Fibroblast of skin of back (primary cell): ENCODE data around the gene FUT8.
"Not testable (repeated sequence)": the region's sequence is repeated elsewhere in the genome, so short reads cannot be mapped to it uniquely, and the experiment has no call there.

Source experiments
- DNase-seq: peaks from one replicate; pipeline ENCODE4 v3.0.0-alpha.2; 2013

FUT8 gene

DNA sequence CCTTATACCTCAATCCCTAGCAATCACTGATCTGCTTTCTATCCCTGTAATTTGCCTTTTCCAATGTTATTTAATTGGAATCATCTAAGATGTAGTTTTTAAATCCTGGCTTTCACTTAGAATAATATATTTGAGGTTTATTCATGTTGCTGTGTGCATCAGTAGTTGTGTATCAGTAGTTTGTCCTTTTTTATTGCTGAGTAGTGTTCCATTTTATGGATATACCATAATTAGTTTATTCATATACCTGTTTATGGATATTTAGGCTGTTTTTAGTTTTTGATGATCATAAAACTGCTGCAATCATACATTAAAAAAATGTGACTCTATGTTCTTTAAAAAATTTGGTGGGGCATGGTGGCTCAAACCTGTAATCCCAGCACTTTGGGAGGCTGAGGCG, 43.7 kb downstream of the FUT8 start:
- no peak for DNase-seq

DNA sequence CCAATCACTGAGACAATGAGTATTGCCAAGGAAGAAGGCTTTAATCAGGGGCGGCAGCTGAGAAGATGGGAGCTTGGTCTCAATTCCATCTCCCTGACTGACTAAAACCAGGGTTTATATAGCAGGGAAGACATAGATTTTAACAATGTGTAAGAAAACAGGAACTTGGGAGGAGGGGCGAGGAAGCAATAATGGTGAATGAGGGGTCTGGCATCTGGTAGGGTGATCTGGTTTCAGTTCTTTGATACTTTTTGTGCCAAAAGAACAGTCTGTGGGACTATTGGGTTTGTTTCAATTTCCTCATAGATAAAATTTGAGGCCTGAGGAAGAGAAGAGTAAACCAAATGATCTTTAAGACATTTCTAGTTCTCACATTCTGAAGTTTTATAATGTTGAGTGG, 49.2 kb downstream of the FUT8 start:
- DNase-seq = peak; percentile 5

DNA sequence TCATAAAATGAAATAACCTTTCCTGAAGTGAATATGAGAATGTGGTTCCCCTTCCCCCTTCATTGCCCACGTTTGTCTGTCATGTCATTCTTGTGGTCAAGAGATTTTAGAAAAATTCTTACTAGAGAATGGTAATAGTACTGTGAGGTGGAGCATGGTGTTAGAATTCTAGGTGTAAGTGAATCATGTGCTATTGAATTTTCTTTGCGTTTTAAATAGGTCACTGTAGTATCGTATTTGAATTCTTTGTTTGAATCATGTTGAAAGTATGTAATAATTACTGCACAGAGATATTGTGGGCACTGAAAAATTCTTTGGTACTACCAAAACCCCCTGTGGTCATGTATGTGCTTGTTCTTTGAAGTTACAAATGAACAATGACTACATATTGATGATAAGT, 49.9 kb downstream of the FUT8 start:
- peak; percentile 78 for DNase-seq

DNA sequence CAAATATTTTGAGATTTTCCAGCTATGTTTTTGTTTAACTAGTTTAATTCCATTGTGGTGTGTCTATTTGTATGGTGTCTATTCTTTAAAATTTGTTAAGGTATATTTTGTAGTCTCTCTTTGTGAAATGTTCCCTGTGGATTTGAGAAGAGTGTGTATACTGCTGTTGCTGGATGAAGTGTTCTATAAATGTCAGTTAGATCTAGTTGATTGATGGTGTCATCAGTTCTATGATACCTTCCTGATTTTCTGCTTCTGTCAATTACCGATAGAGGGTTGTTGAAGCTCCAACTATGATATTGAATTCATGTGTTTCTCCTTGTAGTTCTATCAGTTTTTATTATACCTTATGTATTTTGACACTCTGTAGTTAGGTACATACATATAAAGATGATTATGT, 53.1 kb downstream of the FUT8 start:
- no peak for DNase-seq

DNA sequence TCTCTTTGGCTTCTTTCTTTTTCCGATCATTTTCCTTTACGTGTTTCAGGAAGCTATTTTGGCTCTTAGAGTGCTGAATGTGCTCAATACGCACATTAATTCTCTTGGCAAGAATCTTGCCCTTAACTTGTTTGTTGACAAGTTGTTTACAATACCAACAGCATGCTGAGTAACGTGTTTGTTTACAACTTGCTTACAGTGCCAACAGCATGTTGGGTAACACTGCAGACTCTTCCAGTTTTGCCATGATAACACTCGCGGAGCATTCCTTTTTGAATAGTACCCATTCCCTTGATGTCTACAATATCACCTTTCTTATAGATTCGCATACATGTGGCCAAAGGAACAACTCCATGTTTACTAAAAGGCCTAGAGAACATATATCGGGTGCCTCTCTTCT, 55.4 kb downstream of the FUT8 start:
- not testable (repeated sequence) for DNase-seq

DNA sequence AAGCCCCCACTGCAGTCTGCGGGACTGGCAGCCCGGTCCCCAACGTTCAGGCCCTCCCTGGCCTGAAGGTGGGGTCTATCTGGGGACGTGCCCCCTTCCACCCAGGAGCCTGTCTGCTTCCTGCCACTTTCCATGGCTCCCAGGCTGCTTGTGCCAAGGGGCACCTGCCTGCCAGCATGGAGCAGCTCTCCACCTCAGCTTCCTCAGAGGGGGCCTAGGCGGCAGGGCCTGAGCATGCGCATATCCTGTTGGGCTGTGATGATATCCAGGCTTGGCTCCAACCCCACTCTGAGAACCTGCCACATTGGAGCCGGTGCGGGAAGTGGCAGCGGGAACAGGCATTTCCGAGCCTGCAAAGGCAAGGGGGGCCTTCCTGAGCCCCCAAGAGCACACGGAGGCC, 57.4 kb downstream of the FUT8 start:
- DNase-seq = no peak

DNA sequence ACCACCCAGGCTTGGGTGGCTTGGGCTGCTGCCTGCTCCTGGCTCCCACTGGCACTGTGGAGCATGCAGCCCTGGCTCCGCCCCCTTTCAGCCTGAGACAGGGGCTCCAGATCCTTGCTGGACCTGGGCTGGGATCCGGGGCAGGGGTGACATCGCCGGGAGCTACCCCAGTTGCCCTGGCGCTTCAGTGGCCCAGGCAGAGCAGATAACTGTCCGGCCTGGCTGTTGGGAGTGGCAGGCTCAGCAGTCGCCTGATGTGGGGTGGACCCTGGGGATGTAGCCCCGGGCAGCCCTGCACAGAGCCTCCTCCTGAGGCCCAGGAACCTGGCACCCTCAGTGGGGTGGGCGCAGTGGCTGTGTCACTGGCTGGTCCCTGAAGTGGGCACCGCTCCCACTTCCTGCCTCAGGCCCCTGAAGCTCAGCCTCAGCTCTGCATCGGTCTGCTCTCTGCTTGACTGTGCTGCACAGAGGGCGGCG, 57.9 kb downstream of the FUT8 start:
- no peak for DNase-seq

DNA sequence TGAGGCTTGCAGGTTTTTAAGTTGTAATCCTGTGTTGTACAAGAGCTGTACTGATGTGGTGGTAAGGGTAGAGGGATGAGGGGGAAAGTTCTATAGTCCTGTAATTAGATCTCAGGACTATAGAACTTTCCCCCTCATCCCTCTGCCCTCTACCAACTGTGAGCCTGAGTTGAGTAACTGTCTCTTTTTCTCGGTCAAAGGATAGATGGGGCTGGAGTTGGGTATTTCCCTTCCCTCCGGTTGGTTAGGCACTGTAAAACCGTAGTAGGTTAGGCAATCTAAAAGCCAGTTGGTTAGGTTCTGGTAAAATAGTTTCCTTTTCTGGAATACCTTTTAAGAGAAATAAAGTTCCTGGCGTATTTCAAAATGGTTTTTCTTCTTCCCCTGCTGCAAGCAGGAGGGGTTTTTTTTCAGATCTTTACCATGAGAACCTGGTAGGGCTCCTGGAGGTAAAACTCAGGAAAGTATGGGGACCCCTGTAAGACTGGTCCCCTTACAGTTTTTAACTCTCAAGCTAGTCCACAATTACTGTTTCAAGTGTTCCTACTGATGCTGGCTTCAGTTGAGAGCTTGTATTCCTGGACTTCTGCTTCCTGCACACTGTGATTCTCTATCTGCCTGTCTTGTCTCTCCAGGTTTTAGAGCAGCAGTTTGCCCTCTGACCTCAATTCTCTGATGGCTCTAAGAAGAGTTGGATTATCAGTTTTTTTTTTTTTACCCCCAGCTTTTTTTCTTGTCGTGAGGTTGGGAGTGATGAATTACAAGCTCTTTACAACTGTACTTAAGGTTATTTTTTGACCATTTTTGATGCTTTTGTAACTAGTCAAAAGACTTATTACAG, 58.7 kb downstream of the FUT8 start:
- DNase-seq = no peak

DNA sequence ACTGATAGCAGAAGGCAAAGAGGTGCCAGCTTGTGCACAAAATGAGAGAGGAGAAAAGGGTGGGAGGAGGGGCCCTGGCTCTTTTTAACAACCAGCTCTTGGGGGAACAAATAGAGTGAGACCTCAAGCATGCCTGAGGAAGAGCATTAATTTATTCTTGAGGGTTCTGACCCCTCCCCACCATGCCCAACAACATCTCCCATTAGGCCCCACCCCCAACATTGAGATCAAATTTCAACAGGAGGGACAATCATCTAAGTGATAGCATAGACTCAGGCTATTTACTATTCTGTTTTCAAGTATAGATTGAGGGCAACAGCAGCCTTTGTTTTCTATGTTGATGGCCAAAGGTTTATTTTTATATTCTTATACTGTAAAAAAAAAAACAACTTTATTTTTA, 59.7 kb downstream of the FUT8 start:
- no peak for DNase-seq

DNA sequence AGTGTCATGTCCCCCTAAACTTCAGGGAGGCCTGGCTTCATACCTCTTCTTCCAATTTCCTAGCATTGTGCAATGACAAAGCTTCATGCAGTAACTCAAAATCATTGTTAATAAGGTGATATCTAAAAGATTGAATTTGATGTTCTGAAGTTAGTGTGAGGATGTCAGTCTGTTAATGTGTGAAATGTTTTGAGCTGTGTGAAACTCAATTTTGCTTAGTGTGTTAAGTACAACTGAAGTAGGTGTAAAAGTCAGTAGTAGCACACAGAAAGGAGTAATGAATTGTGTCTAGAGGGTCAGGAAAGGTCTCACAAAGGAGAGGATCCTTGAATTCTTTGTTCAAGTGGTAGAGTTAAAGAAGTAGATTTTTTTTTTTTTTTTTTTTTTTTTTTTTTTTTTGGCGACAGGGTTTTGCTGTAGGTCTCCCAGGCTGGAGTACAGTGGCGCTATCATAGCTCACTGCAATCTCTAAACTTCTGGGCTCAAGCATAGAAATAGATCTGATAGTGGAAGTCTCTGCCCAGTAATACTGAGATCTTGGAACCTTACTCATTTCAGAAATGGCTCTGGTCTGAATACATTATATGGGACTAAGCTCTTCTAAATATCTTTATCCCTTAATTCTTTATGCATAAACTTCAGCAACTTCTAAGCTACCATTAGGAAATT, 63.9 kb downstream of the FUT8 start:
- DNase-seq = no peak

DNA sequence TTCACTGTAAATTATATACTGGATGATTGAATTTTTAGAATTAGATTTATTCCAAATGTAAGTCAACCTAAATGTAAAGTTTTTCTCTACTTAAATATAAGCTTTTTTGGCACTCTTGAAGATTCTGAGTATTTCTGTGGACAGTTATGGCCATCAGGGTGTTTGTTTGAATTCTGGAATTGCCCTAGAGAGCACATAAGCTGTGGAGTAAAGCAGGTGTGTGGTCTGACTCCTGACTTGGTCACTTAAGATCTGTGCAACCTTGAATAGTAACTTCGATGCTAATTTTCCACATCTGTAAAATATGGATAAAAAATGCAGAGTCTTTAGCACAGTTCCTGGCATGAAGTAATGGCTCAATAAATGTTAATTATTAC, 64.4 kb downstream of the FUT8 start:
- no peak for DNase-seq

DNA sequence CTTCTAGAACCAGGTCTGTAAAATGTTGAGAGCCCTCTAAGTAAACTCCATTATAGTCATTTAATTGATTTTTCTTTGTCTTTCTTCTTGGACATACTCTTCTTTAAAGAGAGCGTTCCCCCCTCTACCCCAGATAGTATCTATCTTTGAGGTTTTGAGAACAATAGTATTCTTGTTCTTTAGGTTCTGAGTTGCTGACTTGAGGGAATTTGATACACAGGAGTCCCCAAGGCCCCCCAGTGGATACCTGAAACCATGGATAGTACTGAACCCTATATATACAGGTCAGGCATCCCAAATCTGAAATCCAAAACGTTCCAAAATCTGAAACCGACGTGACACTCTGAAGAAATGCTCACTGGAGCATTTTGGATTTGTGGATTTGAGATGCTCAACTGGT, 65.5 kb downstream of the FUT8 start:
- DNase-seq = no peak

DNA sequence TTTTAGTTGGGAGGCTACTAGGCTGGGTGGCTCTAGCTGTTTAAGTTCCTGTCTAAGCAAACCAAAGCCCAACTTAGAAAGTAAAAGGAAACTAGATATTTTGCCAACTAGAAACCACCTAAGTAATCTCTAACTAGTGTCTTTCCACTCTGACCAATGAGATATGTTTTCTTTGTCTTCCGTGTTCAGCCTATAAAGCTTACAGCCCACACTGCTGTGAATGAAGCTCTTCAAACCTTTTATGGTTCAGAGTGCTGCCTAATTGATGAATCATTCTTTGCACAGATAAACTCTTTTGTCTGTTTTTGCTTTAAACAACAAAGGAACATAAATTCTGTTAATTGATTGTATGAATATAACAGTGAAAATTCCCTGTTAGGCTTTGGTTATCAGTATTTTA, 66.1 kb downstream of the FUT8 start:
- DNase-seq = peak; percentile 62

DNA sequence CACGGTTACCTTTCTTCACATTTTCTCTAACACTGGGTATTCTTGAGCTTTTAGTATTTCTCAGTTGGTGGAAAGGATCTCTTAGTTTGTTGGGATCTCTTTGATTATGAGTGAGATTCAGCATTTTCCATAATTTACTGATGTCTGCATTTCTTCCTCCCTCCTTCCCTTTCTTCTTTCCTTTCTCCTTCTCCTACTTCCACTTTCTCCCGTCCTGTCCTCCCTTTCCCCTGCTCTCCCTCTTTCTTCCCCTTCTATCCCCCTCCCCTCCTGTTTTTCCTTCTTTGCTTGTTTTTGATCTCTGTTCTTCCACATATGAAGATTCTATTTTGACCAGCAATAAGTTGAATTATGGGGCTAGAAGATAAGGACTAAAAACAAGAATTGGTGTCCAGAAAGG, 66.9 kb downstream of the FUT8 start:
- DNase-seq = no peak

DNA sequence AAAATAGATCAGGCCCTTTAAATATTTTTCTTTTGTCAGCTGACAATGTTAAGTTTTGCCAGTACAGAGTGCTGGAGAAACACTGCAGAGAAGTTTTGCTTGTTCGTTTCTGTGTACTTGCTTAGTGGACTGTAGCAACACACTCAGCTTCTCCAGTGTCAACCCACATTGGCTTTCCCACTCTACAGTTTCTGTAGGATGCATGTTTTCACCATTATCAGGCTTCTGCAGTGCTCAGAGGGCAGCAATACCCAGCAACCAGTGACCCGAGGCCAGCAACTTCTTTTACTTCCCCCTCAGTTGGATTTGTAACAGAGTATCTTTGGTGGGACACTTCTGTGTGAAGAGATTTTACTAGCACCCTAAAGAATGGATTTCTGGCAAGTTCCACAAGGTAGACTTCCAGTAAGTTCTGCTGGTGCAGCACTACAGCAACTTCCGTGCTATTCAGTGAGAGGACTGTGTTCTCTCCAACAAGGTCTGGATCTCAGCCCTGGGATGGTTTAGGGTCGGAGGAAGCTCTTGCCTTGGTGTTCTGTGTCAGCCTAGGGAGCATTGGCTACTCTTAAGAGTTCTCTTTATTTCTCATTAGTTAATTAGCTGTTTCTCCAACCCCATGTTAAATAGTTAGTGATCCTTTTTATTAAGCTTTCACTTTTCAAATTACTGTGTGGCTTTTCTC, 70.4 kb downstream of the FUT8 start:
- no peak for DNase-seq

DNA sequence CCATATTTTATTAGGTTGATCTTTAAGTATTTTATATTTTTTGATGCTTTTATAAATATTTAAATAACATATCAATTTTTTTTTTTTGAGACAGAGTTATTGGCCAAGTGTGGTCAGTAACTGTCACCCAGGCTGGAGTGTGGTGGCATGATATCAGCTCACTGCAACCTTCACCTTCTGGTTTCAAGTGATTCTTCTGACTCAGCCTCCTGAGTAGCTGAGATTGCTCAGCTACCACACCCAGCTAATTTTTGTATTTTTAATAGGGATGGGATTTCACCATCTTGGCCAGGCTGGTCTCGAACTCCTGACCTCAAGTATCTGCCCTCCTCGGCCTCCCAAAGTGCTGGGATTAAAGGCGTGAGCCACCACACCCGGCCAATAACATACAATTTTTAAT, 71.1 kb downstream of the FUT8 start:
- no peak for DNase-seq

DNA sequence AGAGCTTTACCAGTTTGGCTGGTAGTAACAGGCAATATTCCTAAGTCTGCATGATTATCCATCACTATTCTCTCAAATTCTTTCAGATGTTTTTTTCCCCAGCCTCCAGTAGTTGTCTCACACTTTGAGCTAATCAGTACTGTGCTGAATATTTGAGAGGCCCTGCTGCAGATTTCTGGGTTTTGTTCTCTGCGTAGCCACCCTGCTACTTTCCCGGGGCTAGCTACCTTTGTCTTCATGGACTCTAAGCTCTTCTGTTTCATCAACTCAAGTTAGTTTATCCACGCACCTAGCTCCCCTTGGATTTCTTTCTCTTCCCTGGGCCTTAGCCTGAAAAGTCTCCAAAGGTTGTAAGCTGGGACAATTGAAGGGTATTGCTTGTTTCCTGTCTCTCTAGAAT, 73.0 kb downstream of the FUT8 start:
- no peak for DNase-seq

DNA sequence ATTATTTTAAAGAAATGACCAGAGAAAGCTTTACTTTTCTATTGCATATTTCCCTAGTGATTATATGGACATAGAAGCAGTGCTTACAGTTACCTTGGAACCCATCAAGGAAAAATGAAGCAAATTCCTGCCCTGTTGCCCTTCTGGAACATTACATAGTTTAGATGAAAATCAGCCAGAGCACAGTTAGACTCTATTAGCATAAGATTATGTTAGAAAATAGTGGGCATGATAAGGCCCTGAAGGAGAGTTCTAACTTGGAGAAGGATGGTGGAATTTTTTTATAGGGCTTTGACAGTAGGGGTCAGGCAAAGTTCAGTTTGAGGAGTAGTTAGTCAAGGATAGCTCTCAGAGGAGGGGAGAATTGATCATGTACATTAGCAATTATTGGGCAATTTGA, 74.3 kb downstream of the FUT8 start:
- peak; percentile 5 for DNase-seq

DNA sequence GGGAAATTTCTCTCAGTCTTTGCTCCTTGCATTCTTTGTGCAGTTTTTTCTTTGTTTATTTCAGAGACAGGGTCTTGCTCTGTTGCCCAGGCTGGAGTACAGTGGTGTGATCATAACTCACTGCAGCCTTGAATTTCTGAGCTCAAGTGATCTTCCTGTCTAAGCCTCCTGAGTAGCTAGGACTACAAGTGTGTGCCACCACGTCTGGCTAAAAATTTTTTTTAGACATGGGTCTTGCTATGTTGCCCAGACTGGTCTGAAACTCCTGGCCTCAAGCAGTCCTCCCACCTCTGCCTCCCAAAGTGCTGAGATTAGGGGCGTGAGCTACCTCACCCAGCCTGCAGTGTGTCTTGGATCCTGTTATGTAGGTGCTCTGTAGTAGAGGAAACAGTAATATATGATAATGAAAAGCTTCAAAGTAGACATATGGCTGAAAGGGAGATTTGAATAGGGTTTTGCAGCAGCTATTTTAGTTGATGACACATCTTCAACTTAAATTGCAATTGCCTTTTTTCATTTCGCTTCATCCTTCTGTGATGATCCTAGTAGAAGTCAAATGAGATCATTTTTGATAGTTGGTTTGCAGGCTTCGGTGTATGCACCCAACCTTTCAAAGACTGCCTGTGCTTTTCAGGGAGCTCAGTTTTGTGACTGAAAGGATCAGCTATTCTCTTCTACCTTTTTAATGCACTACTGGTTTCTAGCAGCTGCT, 75.4 kb downstream of the FUT8 start:
- DNase-seq = no peak

DNA sequence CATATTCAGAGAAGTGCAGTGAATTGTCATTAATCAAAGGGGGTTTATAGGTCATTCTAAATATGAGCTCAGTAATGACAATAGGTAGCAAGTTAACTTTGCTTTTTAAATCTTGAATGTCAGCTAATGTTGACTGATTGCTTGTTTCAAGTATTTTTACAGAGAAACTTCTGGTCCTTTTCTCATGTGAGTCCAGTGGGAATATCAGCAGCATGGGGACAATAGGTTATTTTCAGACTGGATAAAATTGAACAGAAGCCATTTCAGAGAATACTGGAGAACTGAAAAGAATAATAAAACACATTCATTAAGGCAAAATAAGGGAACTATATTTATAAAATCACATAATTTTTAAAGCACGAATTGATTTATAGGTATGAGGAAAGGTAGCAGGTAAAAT, 78.7 kb downstream of the FUT8 start:
- DNase-seq = no peak

DNA sequence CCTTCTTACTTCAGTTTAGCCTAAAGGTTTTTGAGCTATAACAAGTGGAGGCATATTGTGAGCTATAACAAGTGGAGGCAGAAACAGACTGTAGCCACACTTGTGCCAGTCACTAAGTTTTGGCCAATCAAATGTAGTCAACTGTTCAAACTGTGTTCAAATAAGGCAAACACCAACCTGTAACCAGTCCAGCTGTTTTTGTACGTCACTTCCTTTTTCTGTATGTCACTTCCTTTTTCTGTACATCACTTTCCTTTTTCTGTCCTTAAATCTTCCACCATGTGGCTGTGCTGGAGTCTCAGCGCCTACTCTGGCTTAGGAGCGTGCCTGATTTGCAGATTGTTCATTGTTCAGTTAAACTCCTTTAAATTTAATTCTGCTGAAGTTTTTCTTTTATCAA, 79.7 kb downstream of the FUT8 start:
- no peak for DNase-seq

DNA sequence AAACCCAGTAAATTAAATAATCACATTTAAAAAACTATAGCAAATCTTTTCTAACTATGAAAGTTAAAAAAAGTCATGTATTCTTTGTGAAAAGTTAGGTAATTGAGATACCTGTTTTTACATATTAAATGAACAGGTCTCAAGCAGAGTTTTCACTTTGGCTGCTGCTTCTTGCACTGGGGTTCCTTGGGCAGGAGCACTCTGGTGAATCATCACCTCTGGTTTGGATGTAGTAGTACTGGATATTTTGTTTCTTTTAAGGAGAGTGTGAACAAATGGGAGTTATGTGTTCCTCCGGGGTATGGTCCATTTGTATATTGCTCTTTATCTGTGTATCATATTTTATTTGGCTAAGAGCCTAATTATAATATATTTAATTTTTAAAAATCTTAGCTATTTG, 82.7 kb downstream of the FUT8 start:
- DNase-seq = peak; percentile 6
